PFSK-1 (cell line): ENCODE results near the gene GRIN1.

Experiments
- FOXP2 ChIP-seq: optimal IDR thresholded peaks from 2 replicates; pipeline ENCODE3; 2011; ENCODE audit warnings: borderline replicate concordance, control low read depth, inconsistent platforms; ENCODE audit not compliant: insufficient read depth; ENCODE audit errors: extremely low read length, extremely low read depth
- POLR2AphosphoS5 ChIP-seq: IDR thresholded peaks from 2 replicates; pipeline ENCODE4 v1.6.1; 2012; ENCODE audit warnings: low read depth, mild to moderate bottlenecking, control low read depth, low read length, moderate library complexity
- SIN3A ChIP-seq: IDR thresholded peaks from 2 replicates; pipeline ENCODE4 v1.6.1; 2012; ENCODE audit warnings: mild to moderate bottlenecking, low read length, moderate library complexity, borderline replicate concordance; ENCODE audit not compliant: insufficient read depth
- TAF1 ChIP-seq: IDR thresholded peaks from 2 replicates; pipeline ENCODE4 v1.6.1; 2012; ENCODE audit warnings: low read length, control low read depth, borderline replicate concordance; ENCODE audit not compliant: insufficient read depth
- TF ChIP-seq, protein P1 (sequence below), 2 experiments: IDR thresholded peaks; 2 replicates each; pipeline versions ENCODE4 v1.6.1 to v1.8.0; 2011 to 2012; ENCODE audit warnings: low read depth in 2 of 2, low read length in 2 of 2, control low read depth in 1 of 2, inconsistent platforms in 1 of 2, mild to moderate bottlenecking in 1 of 2, moderate library complexity in 1 of 2; ENCODE audit not compliant: insufficient read depth in 1 of 2

Gene GRIN1

GRCh38 chr9:137143459-137143858 lies 4.5 kb downstream of the GRIN1 start:
- TF ChIP-seq FOXP2 (no peak), POLR2AphosphoS5 (no peak), SIN3A (no peak), TAF1 (no peak)
- TF ChIP-seq, protein P1, sequence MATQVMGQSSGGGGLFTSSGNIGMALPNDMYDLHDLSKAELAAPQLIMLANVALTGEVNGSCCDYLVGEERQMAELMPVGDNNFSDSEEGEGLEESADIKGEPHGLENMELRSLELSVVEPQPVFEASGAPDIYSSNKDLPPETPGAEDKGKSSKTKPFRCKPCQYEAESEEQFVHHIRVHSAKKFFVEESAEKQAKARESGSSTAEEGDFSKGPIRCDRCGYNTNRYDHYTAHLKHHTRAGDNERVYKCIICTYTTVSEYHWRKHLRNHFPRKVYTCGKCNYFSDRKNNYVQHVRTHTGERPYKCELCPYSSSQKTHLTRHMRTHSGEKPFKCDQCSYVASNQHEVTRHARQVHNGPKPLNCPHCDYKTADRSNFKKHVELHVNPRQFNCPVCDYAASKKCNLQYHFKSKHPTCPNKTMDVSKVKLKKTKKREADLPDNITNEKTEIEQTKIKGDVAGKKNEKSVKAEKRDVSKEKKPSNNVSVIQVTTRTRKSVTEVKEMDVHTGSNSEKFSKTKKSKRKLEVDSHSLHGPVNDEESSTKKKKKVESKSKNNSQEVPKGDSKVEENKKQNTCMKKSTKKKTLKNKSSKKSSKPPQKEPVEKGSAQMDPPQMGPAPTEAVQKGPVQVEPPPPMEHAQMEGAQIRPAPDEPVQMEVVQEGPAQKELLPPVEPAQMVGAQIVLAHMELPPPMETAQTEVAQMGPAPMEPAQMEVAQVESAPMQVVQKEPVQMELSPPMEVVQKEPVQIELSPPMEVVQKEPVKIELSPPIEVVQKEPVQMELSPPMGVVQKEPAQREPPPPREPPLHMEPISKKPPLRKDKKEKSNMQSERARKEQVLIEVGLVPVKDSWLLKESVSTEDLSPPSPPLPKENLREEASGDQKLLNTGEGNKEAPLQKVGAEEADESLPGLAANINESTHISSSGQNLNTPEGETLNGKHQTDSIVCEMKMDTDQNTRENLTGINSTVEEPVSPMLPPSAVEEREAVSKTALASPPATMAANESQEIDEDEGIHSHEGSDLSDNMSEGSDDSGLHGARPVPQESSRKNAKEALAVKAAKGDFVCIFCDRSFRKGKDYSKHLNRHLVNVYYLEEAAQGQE (IDR thresholded peaks at IDR 0.05; ENCODE audit: insufficient read depth in 1 of 2, low read depth in 2 of 2, low read length in 2 of 2) = no peak

DNA sequence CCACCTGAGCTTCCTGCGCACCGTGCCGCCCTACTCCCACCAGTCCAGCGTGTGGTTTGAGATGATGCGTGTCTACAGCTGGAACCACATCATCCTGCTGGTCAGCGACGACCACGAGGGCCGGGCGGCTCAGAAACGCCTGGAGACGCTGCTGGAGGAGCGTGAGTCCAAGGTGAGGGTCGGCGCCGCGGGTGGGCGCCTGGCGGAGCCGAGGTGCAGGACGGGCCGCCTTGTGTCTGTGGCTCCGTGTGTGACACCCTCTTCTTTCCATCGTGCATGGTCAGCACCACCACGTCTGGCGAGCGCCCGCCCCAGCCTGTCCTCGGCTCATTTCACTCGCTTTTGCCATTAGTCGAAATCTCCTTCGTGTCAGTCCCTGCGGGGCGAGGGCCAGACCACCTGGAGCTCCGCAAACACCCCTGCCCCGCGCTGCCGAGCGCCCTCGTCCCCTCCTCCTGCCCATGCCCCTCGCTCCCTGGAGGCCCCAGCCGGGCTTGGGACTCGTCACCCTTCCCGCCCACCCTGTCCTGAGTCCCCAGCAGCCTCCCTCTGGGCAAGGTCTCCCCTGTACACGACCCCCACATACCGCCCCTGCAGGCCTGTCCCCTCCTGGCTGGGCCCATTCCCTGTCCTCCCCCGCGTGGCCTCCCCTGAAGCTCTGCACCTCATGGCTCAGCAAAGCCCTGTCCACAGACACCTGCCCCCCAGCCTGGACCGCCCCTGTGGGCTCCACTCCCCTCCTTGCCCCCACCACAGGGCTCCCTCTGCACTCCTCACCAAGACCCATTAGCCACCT lies 7.0 kb downstream of the GRIN1 start:
- no peak for TF ChIP-seq FOXP2
- TF ChIP-seq SIN3A = no peak
- TF ChIP-seq, protein P1 (IDR thresholded peaks at IDR 0.05; ENCODE audit: insufficient read depth in 1 of 2, low read depth in 2 of 2, low read length in 2 of 2) = peak in 1 of 2 experiments; percentile 70
- TF ChIP-seq POLR2AphosphoS5 = no peak

DNA sequence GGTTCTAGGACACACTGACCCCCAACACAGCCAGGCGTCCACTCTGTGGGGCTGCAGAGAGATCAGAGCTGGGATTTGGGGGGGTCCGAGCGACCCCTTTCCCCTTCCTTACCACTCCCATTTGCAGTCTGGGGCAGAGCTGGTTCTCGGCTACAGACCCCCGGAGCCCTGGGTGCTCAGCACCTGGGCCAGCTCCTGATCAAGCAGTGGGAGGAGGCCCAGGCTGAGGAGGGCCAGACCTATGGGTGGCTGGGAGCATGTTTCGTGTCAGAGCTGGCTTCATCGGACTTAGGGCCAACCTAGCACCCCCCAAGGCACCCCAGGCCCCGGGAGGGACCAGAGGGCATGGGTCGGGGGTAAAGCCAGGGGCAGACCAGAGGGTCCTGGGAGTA lies 7.6 kb downstream of the GRIN1 start:
- TF ChIP-seq, protein P1 (IDR thresholded peaks at IDR 0.05; ENCODE audit: insufficient read depth in 1 of 2, low read depth in 2 of 2, low read length in 2 of 2) = peak; percentile 53 to 85; a peak in 3 of 4 replicates
- TF ChIP-seq TAF1 = no peak
- TF ChIP-seq POLR2AphosphoS5 = no peak
- TF ChIP-seq SIN3A = no peak
- no peak for TF ChIP-seq FOXP2

- no peak for TF ChIP-seq SIN3A
- TF ChIP-seq FOXP2 = no peak
- TF ChIP-seq, protein P1 (IDR thresholded peaks at IDR 0.05; ENCODE audit: insufficient read depth in 1 of 2, low read depth in 2 of 2, low read length in 2 of 2) = no peak
- TF ChIP-seq TAF1 = no peak
- TF ChIP-seq POLR2AphosphoS5 = no peak
Measured at GRCh38 chr9:137147091-137147792, 8.3 kb downstream of the GRIN1 start.
